NCI-H748 (cell line): ENCODE results near the gene PAIP1.
"Not testable (repeated sequence)": the region's sequence is repeated elsewhere in the genome, so short reads cannot be mapped to it uniquely, and the experiment has no call there.

Source experiments
- DNase-seq: peaks from one replicate; lab custom pipeline; 2025; ENCODE audit not compliant: unreplicated experiment; lab: John Stamatoyannopoulos, UW

Gene PAIP1

GRCh38 chr5:43571237-43571636 lies 14.4 kb upstream of the PAIP1 start:
- no peak for DNase-seq

GRCh38 chr5:43570450-43571158 lies 13.7 kb upstream of the PAIP1 start:
- no peak for DNase-seq

- DNase-seq, result no peak
These were observed 12.4 kb upstream of the PAIP1 start for GRCh38 chr5:43569236-43569746.

- DNase-seq, result no peak
These were observed 11.1 kb upstream of the PAIP1 start for GRCh38 chr5:43567967-43568366.

- no peak for DNase-seq
These were observed 8.2 kb upstream of the PAIP1 start for GRCh38 chr5:43565043-43565442.

GRCh38 chr5:43564289-43564850 lies 7.5 kb upstream of the PAIP1 start:
- no peak for DNase-seq

GRCh38 chr5:43563321-43563720 lies 6.4 kb upstream of the PAIP1 start:
- no peak for DNase-seq

GRCh38 chr5:43561356-43561755 lies 4.5 kb upstream of the PAIP1 start:
- DNase-seq, result no peak

GRCh38 chr5:43560128-43560527 lies 3.3 kb upstream of the PAIP1 start:
- DNase-seq, result peak; percentile 33

- DNase-seq, result not testable (repeated sequence)
These were observed 345 bp downstream of the PAIP1 start for GRCh38 chr5:43556607-43556856.

GRCh38 chr5:43555895-43556606 lies 826 bp downstream of the PAIP1 start:
- peak; percentile 71 for DNase-seq

- no peak for DNase-seq
These were observed 2.4 kb downstream of the PAIP1 start for GRCh38 chr5:43554497-43554896.

GRCh38 chr5:43553381-43553780 lies 3.5 kb downstream of the PAIP1 start:
- DNase-seq, result no peak

GRCh38 chr5:43551731-43552130 lies 5.1 kb downstream of the PAIP1 start:
- DNase-seq, result no peak

GRCh38 chr5:43549272-43549671 lies 7.6 kb downstream of the PAIP1 start:
- DNase-seq, result not testable (repeated sequence)

- no peak for DNase-seq
These were observed 8.5 kb downstream of the PAIP1 start for GRCh38 chr5:43548358-43548757.

GRCh38 chr5:43547532-43547931 lies 9.3 kb downstream of the PAIP1 start:
- no peak for DNase-seq

- no peak for DNase-seq
These were observed 13.4 kb downstream of the PAIP1 start for GRCh38 chr5:43543434-43543833.

- no peak for DNase-seq
These were observed 16.1 kb downstream of the PAIP1 start for GRCh38 chr5:43540746-43541145.

- DNase-seq, result no peak
These were observed 19.9 kb downstream of the PAIP1 start for GRCh38 chr5:43536972-43537371.

- no peak for DNase-seq
These were observed 23.2 kb downstream of the PAIP1 start for GRCh38 chr5:43533646-43534045.

- no peak for DNase-seq
These were observed 26.2 kb downstream of the PAIP1 start for GRCh38 chr5:43530648-43531047.
